ENCODE results near the gene GPC6.
"Not testable (repeated sequence)": the region's sequence is repeated elsewhere in the genome, so short reads cannot be mapped to it uniquely, and the experiment has no call there.

GPC6 gene

GRCh38 chr13:93201992-93202558 is 24.5 kb upstream of the GPC6 start:
- Histone ChIP-seq H3K9ac (no peak overlapping the region), H4K20me1 (ENCODE audit: insufficient read depth) (no peaks in the 10 kb centered on the region), H3K27ac (no peak overlapping the region), H3K79me2 (ENCODE audit: insufficient read depth, low read depth) (no peaks in the 10 kb centered on the region), H3K27me3 (ENCODE audit: insufficient read depth, low read depth) (no peaks in the 10 kb centered on the region), H3K4me2 (no peak overlapping the region), H3K4me1 (ENCODE audit: low read depth, poor library complexity, severe bottlenecking) (no peaks in the 10 kb centered on the region), H3K4me3 (IDR thresholded peaks at IDR 0.05; ENCODE audit: insufficient read depth, low read depth, low read length) (no peak overlapping the region), H3K36me3 (ENCODE audit: insufficient read depth) (no peaks in the 10 kb centered on the region), H2AFZ (ENCODE audit: low read depth) (no peak overlapping the region)
- no peak for TF ChIP-seq CTCF (conservative IDR thresholded peaks at IDR 0.05; ENCODE audit: low read depth, low read length)

GRCh38 chr13:93206778-93207392 is 19.7 kb upstream of the GPC6 start:
- H3K79me2 ChIP-seq (ENCODE audit: insufficient read depth, low read depth); H3K36me3 ChIP-seq (ENCODE audit: insufficient read depth); H3K27me3 ChIP-seq (ENCODE audit: insufficient read depth, low read depth); H3K27ac ChIP-seq; H2AFZ ChIP-seq (ENCODE audit: low read depth); H3K4me3 ChIP-seq (IDR thresholded peaks at IDR 0.05; ENCODE audit: insufficient read depth, low read depth, low read length); H4K20me1 ChIP-seq (ENCODE audit: insufficient read depth); H3K4me2 ChIP-seq; H3K9ac ChIP-seq; H3K4me1 ChIP-seq (ENCODE audit: low read depth, poor library complexity, severe bottlenecking): not testable (repeated sequence)

- H2AFZ ChIP-seq (ENCODE audit: low read depth): no peak overlapping the region
- TF ChIP-seq CTCF (conservative IDR thresholded peaks at IDR 0.05; ENCODE audit: low read depth, low read length): no peak
- no peak overlapping the region for H3K27ac ChIP-seq
- no peak overlapping the region for H3K9ac ChIP-seq
- no peaks in the 10 kb centered on the region for H3K4me1 ChIP-seq (ENCODE audit: low read depth, poor library complexity, severe bottlenecking)
- H3K4me2 ChIP-seq: no peak overlapping the region
- no peaks in the 10 kb centered on the region for H4K20me1 ChIP-seq (ENCODE audit: insufficient read depth)
- H3K27me3 ChIP-seq (ENCODE audit: insufficient read depth, low read depth): no peaks in the 10 kb centered on the region
- no peaks in the 10 kb centered on the region for H3K36me3 ChIP-seq (ENCODE audit: insufficient read depth)
- H3K79me2 ChIP-seq (ENCODE audit: insufficient read depth, low read depth): no peaks in the 10 kb centered on the region
- H3K4me3 ChIP-seq (IDR thresholded peaks at IDR 0.05; ENCODE audit: insufficient read depth, low read depth, low read length): no peak overlapping the region
Observed at GRCh38 chr13:93216122-93216521, 10.5 kb upstream of the GPC6 start.

GRCh38 chr13:93217721-93218261 is 8.8 kb upstream of the GPC6 start:
- no peaks in the 10 kb centered on the region for H4K20me1 ChIP-seq (ENCODE audit: insufficient read depth)
- H3K9ac ChIP-seq: no peak overlapping the region
- H2AFZ ChIP-seq (ENCODE audit: low read depth): no peak overlapping the region
- no peak overlapping the region for H3K27ac ChIP-seq
- H3K4me2 ChIP-seq: no peak overlapping the region
- H3K4me3 ChIP-seq (IDR thresholded peaks at IDR 0.05; ENCODE audit: insufficient read depth, low read depth, low read length): no peak overlapping the region
- TF ChIP-seq CTCF (conservative IDR thresholded peaks at IDR 0.05; ENCODE audit: low read depth, low read length): no peak
- H3K36me3 ChIP-seq (ENCODE audit: insufficient read depth): no peaks in the 10 kb centered on the region
- no peaks in the 10 kb centered on the region for H3K4me1 ChIP-seq (ENCODE audit: low read depth, poor library complexity, severe bottlenecking)
- no peaks in the 10 kb centered on the region for H3K27me3 ChIP-seq (ENCODE audit: insufficient read depth, low read depth)
- no peaks in the 10 kb centered on the region for H3K79me2 ChIP-seq (ENCODE audit: insufficient read depth, low read depth)

GRCh38 chr13:93218583-93218982 is 8.0 kb upstream of the GPC6 start:
- H3K4me2 ChIP-seq: no peak overlapping the region
- no peaks in the 10 kb centered on the region for H3K36me3 ChIP-seq (ENCODE audit: insufficient read depth)
- H4K20me1 ChIP-seq (ENCODE audit: insufficient read depth): no peaks in the 10 kb centered on the region
- no peak for TF ChIP-seq CTCF (conservative IDR thresholded peaks at IDR 0.05; ENCODE audit: low read depth, low read length)
- peaks cover 5% of the 10 kb centered on the region for H3K4me1 ChIP-seq (ENCODE audit: low read depth, poor library complexity, severe bottlenecking)
- H2AFZ ChIP-seq (ENCODE audit: low read depth): no peak overlapping the region
- no peaks in the 10 kb centered on the region for H3K79me2 ChIP-seq (ENCODE audit: insufficient read depth, low read depth)
- no peaks in the 10 kb centered on the region for H3K27me3 ChIP-seq (ENCODE audit: insufficient read depth, low read depth)
- H3K4me3 ChIP-seq (IDR thresholded peaks at IDR 0.05; ENCODE audit: insufficient read depth, low read depth, low read length): no peak overlapping the region
- no peak overlapping the region for H3K27ac ChIP-seq
- H3K9ac ChIP-seq: no peak overlapping the region
